Fibroblast of mammary gland (primary cell): ENCODE results near the gene TMEM184A.

Experiments
- DNase-seq: peaks from one replicate; pipeline ENCODE4 v3.0.0-alpha.2; 2010; ENCODE audit warnings: low read depth
- H3K4me3 ChIP-seq: 2 replicates; pipeline ENCODE4 v1.5.1; 2011; ENCODE audit warnings: low read depth, mild to moderate bottlenecking, low read length, moderate library complexity; ENCODE audit not compliant: control insufficient read depth
- TF ChIP-seq, protein P1 (sequence below): conservative IDR thresholded peaks from 2 replicates; pipeline ENCODE4 v1.5.1; 2011; ENCODE audit warnings: low read depth, low read length, inconsistent platforms; ENCODE audit not compliant: control insufficient read depth, insufficient read depth

Gene TMEM184A

DNA sequence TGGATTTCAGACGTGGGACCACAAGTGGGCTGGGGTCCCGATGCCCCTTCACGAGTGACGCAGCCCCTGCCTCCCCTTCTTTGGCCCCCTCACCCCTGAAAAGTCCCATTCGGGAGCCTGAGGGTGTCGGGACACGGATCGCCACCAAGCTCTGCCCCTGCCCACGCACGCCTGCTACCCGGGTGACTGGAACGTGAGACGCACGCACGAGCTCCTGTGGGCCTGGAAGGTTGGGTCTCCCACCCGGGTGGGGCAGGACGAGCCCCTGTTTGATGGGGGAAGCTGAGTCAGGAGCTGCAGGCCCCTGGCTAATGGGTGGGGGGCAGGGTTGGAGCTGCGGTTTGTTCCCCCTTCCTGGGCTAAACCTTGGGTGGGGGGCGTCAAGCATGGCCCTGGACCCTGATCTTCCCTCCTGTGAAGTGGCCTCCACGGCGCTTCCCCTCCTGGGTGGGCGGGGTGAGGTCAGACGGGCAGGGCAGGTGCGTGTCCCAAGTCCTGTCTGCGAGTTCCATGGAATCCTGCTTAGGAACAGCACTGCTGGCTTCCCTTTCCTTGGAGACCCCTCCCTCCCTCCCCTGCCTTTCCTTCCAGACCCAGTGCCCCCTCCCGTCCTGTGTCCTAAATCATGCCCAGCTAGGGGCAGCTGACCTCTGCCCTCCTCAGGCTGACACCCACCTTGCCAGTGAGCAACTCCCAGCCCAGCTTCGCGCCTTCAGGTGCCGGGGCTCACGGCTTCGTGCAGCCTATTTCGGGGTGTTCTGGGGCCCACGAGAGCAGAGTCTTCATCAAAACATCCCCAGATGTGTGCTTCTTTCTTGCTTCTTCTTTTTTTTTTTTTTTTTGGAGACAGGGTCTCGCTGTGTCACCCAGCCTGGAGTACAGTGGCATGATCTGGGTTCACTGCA, 5.3 kb upstream of the TMEM184A start:
- TF ChIP-seq, protein P1, sequence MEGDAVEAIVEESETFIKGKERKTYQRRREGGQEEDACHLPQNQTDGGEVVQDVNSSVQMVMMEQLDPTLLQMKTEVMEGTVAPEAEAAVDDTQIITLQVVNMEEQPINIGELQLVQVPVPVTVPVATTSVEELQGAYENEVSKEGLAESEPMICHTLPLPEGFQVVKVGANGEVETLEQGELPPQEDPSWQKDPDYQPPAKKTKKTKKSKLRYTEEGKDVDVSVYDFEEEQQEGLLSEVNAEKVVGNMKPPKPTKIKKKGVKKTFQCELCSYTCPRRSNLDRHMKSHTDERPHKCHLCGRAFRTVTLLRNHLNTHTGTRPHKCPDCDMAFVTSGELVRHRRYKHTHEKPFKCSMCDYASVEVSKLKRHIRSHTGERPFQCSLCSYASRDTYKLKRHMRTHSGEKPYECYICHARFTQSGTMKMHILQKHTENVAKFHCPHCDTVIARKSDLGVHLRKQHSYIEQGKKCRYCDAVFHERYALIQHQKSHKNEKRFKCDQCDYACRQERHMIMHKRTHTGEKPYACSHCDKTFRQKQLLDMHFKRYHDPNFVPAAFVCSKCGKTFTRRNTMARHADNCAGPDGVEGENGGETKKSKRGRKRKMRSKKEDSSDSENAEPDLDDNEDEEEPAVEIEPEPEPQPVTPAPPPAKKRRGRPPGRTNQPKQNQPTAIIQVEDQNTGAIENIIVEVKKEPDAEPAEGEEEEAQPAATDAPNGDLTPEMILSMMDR: no peak
- no peak for DNase-seq
- no peak overlapping the region for H3K4me3 ChIP-seq

DNA sequence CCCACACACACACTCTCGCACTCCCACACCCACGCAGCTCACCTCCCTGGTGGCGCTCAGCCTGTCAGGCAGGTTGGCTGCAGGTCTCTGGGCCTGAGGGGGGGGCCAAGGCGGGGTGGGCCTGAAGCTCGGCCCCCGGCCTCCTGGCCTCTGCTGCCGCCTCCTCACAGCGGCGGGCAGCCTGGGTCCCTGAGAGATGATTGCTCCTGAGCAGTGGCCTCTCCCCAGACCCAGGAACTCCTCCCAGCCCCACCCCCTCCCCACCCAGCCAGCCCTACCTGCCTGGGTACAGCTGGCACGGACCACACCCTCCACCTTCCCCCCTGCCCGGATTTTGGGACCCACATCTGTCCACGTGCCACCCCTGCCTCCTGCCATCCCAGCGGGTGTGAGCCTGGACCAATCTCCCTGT, 4.6 kb upstream of the TMEM184A start:
- H3K4me3 ChIP-seq: no peak overlapping the region
- DNase-seq: no peak
- TF ChIP-seq, protein P1: no peak

DNA sequence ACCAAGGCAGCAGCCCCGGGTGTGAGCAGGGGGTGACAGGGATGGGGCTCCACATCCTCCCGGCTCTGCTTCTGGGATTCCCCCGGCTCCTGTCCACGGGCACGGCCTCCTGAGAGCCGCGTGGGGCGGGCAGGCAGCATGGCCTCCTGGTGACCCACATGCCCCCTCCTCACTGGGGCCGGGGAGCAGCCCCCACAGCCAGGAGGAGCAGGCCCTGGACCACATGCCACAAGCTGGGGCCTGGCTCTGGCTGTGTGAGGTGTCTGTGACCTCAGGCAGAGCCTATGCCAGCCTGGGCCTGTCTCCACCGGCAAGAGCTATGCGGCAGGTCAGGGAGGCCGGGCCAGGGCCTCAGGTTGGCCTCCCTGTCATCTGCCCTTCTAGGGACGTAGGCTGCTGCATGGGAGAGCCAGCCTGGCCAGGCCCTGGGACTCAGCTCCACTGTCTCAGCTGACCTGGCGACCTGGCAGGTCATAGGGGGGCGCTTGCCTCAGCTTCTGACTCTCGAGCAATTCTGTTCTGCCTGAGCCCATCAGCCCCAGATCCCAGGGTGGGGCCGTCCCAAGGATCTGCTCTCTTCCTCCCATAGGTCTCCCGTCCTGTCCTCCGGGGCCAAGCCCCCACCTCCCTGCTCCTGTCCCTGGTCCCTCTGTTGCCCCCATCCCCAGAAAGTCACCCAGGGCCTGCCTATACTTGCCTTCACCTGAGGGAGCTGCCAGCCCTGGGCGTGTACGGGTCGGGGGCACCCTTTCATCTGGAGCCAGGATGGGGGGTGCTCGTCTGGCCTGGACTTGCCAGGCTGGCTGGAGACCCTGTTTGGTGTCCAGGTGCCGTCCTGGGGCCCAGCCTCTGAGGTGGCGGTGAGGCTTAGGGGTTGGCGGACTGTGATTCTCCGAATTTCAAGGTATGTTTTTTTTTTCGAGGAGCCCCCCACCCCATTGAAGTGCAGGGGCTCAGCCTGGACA, 3.9 kb upstream of the TMEM184A start:
- no peak for DNase-seq
- TF ChIP-seq, protein P1: no peak
- no peak overlapping the region for H3K4me3 ChIP-seq

DNA sequence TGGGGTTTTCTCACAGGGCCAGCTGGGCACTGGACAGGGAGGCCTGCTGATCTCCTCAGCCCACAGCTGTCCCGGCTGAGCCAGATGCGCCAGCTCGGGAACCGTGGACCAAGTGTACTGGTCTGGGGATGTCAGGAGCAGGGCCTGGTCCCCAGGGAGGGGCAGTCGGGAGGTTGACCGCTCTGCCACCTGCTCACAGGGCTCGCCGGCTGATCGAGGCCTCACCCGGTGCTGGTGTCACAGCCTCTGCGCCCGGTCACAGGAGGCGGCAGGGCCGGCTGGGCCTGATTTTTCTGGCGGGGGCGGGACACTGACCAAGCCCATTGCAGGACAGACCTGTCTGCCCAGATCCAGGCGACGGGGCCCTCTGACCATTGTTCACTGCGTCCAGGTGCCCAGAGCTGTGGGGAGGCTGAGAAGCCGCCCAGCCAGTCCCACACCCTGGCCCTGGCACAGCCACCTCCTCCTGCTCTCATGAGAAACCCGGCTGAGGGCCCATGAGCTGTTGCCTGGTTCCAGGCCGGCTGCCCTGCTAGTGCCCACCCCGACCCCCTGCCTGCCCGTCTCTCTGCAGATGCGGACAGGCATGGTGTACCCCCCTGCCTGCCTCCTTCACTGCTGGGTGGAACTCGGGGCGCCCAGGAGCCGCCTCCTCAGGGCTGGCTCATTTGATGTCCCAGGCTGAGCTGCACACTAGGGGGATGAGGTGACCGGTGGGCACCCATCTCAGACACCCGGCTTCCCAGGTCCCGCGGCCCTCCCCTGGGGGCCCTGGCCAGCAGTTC, 3.0 kb upstream of the TMEM184A start:
- DNase-seq: no peak
- no peak overlapping the region for H3K4me3 ChIP-seq
- TF ChIP-seq, protein P1: no peak

DNA sequence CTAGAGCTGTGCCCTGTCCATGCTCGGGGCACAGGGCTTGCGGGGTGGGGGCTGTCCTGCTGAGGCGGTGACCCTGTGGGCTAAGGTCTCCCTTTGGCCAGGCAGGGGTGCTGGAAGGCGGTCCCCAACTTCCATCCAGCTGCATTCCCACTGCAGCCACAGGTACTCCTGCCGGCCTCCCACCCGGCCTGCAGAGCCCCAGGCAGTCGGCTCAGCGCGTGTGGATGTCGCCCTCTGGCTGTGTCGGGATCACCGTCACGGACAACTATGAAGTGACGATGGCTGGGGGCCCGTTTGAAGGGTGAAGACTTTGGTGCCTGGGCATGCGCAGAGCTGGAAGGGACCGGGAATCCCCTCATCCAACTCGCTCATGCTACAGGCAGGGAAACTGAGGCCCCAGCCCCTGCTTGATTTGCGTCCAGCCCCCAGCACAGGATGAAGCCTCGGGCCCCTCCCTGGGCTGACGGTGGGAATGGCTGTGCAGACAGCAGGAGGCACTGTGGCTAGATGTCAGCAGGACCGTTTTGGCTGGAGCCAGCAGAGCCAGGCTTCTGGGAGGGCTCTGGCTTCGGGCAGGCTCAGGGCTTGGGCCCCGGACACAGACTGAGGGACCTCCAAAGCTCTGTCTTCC, 2.3 kb upstream of the TMEM184A start:
- DNase-seq: no peak
- TF ChIP-seq, protein P1: peak; percentile 20
- H3K4me3 ChIP-seq: no peak overlapping the region
